Measurements from ENCODE around the gene DIPK1C.
"Not testable (repeated sequence)": the region's sequence is repeated elsewhere in the genome, so short reads cannot be mapped to it uniquely, and the experiment has no call there.

The DIPK1C gene

DNA sequence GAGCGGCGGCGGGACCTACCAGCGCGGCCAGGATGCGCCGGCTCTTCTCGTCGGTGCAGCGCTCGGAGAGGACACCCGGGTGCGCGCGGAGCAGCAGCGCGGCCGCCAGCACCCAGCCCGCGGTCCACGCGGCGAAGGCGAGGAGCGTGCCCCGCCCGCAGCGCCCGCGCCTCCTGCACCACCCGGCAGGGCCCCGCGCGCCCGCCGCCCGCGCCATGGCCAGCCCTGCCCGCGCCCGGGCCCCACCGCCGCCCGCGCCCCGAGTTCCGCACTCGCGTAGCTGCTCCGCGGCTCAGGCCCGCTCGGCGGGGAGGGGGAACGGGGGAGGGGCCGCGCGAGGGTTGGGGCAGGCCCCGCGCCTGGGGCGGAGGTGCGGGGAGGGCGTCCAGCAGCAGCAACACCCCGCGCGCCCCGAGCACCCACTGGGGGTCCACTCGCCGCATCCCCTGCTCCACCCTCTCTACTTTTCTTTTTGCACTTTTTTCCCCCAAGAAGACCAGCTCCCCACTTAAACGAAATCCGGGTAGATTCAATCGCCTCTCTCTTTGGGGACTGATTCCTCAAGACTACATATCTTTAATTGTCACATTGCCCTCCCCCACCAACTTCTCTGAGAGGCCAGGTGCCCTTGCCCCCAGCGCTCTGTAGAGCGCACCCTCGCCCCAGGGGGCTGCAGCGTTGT is at the start of gene DIPK1C:
TSS of gene DIPK1C (minus strand) at position 266 of the 682 bp plus-strand sequence. CDS start at position 217, 49 bp downstream.
- no peak for DNase-seq
- in situ Hi-C loops (cut with HindIII; ENCODE audit: low pct_ligation_motif_present, low pct_unique_long_range_greater_than_20kb, low sequenced_read_pairs): no loop called here

DNA sequence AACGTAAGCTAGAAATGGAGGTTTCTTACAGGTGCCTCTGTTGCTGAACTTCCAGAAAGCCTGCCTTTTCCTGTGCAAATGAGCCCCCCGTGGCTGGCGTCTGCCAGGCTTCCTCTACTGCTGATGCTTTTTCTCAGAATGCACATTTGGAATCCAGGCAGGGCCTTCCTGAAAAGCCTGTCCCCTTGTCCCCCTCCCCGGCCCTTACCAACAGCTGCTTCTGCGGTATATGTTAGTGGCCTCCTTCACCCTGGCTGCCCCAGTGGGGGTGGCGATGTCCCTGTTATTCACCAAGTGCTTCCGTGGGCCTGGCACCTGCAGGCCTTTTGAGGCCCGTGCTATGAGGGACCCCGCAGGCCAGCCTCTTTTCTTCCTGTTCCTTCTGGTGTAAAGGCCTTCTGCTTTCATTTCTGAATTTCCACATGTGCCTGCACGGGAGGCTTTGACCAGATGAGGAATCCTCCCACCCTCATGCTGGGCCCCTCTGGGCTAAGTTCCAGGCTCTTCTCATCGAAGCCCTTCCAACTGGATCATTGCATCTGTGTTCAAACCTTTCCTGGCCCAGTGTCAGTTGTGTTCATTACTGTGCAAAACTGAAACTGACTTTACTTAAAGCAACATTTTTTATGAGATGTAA is 49.5 kb upstream of the DIPK1C start:
- in situ Hi-C loops (cut with HindIII; ENCODE audit: low pct_ligation_motif_present, low pct_unique_long_range_greater_than_20kb, low sequenced_read_pairs): no loop called here
- no peak for DNase-seq

DNA sequence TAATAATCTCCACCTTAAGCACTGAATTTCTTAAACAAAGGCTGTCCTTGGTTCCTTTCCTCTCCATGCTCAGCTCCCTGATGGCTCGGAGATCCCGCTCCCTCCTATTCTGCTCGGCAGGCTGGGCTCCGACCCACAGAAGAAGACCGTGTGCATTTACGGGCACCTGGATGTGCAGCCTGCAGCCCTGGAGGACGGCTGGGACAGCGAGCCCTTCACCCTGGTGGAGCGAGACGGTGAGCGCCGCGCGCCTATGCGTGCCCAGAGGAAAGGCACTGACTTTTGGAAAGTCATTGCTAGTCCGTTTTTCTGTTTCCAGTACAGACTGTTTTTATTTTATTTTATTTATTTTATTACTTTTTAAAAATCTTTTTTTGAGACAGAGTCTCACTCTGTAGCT is 48.7 kb upstream of the DIPK1C start:
- no peak for DNase-seq
- in situ Hi-C loops (cut with HindIII; ENCODE audit: low pct_ligation_motif_present, low pct_unique_long_range_greater_than_20kb, low sequenced_read_pairs): no loop called here

DNA sequence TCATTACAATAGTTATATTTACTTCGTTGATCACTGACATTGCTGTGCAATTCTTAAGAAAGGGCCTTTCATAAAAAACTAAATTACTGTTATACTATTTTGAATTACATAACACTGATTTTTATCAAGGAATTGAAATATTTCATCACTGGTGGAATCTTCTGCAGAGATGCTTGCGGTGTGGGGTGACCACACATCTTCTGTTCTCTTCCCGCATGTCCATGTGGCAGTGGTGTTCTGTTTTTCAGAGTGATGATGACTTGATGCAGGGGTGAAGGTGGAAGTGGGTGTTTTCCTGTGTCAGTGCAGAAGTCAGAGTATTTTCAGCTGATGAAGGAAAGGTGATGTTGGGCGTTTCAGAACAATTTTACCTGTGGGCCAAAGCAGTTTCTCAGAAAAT is 46.0 kb upstream of the DIPK1C start:
- in situ Hi-C loops (cut with HindIII; ENCODE audit: low pct_ligation_motif_present, low pct_unique_long_range_greater_than_20kb, low sequenced_read_pairs): no loop called here
- DNase-seq: no peak

DNA sequence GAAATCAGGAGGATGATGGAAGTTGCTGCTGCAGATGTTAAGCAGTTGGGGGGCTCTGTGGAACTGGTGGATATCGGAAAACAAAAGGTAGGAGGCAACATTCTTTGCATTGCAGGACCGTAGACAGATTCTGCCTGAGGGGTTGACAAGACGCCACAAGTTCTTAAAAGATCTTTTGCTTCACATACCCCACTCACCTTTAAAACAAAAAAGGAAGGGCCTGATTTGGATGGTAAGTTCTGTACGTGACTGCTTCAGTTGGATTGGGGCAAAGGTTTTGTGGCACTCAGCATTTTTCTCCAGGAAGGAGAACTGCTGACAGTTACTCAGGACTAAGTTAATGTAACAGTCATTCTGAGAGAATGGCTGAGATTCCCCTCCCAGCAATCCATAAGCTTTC is 44.3 kb upstream of the DIPK1C start:
- in situ Hi-C loops (cut with HindIII; ENCODE audit: low pct_ligation_motif_present, low pct_unique_long_range_greater_than_20kb, low sequenced_read_pairs): no loop called here
- DNase-seq: no peak

DNA sequence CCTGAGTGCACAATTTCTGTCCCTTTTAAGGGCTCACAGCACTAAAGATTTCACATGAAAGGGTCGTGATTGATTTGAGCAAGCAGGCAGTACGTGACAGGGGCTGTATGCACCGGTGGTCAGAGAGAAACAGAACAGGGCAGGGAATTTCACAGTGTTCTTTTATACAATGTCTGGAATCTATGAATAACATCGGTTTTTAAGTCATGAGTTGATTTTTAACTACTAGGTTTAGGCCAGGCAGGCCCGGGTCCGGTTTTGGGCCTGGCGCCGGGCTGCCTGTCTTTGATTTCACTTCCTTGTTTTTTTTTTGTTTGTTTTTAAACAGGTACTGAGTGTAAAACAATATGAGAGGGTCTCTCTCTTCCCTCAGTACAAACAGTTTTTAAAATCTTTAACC is 43.7 kb upstream of the DIPK1C start:
- peak; percentile 41 for DNase-seq
- in situ Hi-C loops (cut with HindIII; ENCODE audit: low pct_ligation_motif_present, low pct_unique_long_range_greater_than_20kb, low sequenced_read_pairs): not testable (repeated sequence)

DNA sequence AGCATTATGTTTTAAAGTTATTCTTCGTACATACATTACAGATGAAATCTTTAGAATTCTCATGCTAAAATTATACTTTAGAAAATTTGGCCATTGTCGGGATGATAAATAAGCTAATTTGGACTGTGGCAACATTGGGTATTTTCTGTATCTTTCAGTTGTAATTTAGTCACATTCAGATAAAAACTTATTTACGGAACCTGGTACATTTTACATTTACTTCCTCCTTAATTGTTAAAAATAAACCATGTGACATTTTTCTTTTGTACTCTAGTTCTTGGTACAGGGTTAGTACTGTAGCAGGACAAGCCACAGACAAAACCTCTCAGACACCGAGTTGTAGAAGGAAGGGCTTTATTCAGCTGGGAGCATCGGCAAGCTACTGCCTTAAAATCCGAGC is 43.3 kb upstream of the DIPK1C start:
- DNase-seq: no peak
- in situ Hi-C loops (cut with HindIII; ENCODE audit: low pct_ligation_motif_present, low pct_unique_long_range_greater_than_20kb, low sequenced_read_pairs): no loop called here

GRCh38 chr18:74499633-74500032 is 42.5 kb upstream of the DIPK1C start:
- in situ Hi-C loops (cut with HindIII; ENCODE audit: low pct_ligation_motif_present, low pct_unique_long_range_greater_than_20kb, low sequenced_read_pairs): no loop called here
- DNase-seq: peak; percentile 63

GRCh38 chr18:74498712-74499627 is 41.9 kb upstream of the DIPK1C start:
- DNase-seq: peak; percentile 24
- in situ Hi-C loops (cut with HindIII; ENCODE audit: low pct_ligation_motif_present, low pct_unique_long_range_greater_than_20kb, low sequenced_read_pairs): no loop called here

DNA sequence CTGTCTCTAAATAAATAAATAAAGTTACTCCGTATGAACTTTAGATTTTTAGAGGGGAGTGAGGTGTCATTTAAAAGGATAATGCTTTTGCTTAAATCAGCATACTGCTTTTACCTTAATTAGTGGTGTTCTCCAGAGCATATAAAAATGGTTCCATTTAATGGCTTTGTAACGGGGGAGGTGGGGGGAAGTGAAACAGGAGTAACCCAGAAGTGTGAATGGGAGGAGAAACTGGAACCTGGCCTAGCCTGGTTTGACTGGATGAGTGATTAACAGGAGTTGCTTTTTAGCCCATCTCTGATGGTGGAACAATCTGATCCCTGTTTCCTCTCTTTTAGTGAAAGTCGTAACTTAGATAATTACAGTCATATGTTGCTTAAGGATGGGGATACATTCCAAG is 40.7 kb upstream of the DIPK1C start:
- no peak for DNase-seq
- in situ Hi-C loops (cut with HindIII; ENCODE audit: low pct_ligation_motif_present, low pct_unique_long_range_greater_than_20kb, low sequenced_read_pairs): no loop called here

DNA sequence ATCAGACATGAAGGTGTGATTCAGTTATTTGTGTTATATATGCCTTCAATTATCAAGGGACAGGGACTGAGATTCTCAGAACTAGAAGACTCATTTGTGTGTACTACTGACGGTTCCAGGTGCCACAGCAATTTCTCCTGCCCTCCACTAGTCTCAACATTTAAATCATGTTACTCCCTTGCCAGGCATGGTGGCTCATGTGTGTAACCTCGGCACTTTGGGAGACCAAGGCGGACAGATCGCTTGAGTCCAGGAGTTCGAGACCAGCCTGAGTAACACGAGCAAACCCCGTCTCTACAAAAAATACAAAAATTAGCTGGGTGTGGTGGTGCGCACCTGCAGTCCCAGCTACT is 40.2 kb upstream of the DIPK1C start:
- DNase-seq: peak; percentile 11

GRCh38 chr18:74496508-74497323 is 39.6 kb upstream of the DIPK1C start:
- DNase-seq: peak; percentile 61
- in situ Hi-C loops (cut with HindIII; ENCODE audit: low pct_ligation_motif_present, low pct_unique_long_range_greater_than_20kb, low sequenced_read_pairs): no loop called here

More for the DNA sequence above, 40.2 kb upstream of the DIPK1C start:
- in situ Hi-C loops (cut with HindIII; ENCODE audit: low pct_ligation_motif_present, low pct_unique_long_range_greater_than_20kb, low sequenced_read_pairs): no loop called here

- DNase-seq: peak; percentile 97
- in situ Hi-C loops (cut with HindIII; ENCODE audit: low pct_ligation_motif_present, low pct_unique_long_range_greater_than_20kb, low sequenced_read_pairs): no loop called here
Measured at GRCh38 chr18:74495581-74496507, 38.7 kb upstream of the DIPK1C start, which contains the start of gene CNDP2. Gene CNDP2, plus strand, starts transcription at chr18:74496363. Its CDS starts 3,611 bp downstream, at chr18:74499974.

DNA sequence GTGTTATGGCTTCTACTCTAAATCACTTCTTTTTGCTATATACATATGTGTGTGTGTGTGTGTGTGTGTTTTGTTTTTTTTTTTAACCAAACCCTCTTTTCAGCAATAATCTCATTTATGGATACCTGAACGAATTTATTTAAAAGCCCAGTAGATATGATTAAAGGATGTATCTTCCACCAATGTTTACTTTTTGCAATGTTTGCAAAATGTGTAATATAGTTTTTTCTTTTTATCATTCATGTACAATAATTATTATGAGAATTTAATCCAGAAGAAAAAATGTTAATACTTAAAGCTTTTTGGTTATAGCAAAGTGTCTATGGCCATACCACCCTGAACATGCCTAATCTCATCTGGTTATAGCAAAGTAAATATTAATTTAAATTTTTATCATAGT is 37.4 kb upstream of the DIPK1C start:
- no peak for DNase-seq
- in situ Hi-C loops (cut with HindIII; ENCODE audit: low pct_ligation_motif_present, low pct_unique_long_range_greater_than_20kb, low sequenced_read_pairs): no loop called here

DNA sequence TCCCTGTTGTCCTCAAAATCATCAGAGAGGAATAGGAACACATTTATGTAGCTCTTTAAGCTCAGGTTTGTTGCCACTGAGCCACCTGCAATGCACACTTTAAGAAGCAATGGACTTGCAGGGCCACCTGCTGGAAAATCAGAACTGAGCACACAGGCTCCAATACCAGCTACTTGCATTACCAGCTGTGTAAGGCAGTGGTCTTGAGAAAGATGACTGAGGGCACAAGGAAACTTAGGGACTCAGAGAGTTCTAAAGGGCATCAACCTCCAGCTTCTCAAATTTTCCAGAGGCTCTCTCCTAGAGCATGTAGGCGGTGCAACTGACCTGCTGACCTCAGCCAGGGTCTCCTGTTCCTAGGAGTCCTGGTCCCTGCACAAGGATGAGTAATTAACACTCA is 36.6 kb upstream of the DIPK1C start:
- peak; percentile 61 for DNase-seq

GRCh38 chr18:74492259-74492658 is 35.2 kb upstream of the DIPK1C start:
- in situ Hi-C loops (cut with HindIII; ENCODE audit: low pct_ligation_motif_present, low pct_unique_long_range_greater_than_20kb, low sequenced_read_pairs): no loop called here
- DNase-seq: no peak

More for the DNA sequence above, 36.6 kb upstream of the DIPK1C start:
- in situ Hi-C loops (cut with HindIII; ENCODE audit: low pct_ligation_motif_present, low pct_unique_long_range_greater_than_20kb, low sequenced_read_pairs): no loop called here

DNA sequence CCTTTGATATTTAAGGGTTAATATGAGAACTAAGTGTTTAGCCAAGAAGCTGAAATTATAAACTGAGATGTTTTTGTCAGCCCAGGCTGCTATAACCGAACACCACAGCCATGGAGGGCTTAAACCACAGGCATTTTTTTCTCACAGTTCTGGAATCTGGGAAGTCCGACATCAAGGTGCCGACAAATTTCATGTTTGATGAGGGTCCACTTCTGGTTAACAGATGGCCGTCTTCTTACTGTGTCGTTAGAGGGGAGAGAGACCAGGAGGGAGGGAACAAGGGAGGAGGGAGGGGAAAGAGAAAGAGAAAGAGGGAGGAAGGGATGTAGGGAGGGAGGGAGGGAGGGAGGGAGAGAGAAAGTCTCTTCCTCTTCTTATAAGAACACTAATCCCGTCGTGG is 32.6 kb upstream of the DIPK1C start:
- in situ Hi-C loops (cut with HindIII; ENCODE audit: low pct_ligation_motif_present, low pct_unique_long_range_greater_than_20kb, low sequenced_read_pairs): no loop called here
- no peak for DNase-seq

- no peak for DNase-seq
- in situ Hi-C loops (cut with HindIII; ENCODE audit: low pct_ligation_motif_present, low pct_unique_long_range_greater_than_20kb, low sequenced_read_pairs): no loop called here
Measured at GRCh38 chr18:74488864-74489263, 31.8 kb upstream of the DIPK1C start.

Data from ACHN (cell line).